Superior temporal gyrus (tissue), 1 donor: ENCODE measurements around the gene ERBB3.
"Not testable (repeated sequence)": the region's sequence is repeated elsewhere in the genome, so short reads cannot be mapped to it uniquely, and the experiment has no call there.

Experiments used
- DNase-seq: peaks from one replicate; pipeline ENCODE4 v3.0.0-alpha.2; 2016; ENCODE audit errors: extremely low spot score

The ERBB3 gene

GRCh38 chr12:56079723-56080555, at the start of gene ERBB3:
Gene ERBB3, plus strand, starts transcription at chr12:56080165. Its CDS starts 136 bp downstream, at chr12:56080301.
- peak; percentile 79 for DNase-seq

DNA sequence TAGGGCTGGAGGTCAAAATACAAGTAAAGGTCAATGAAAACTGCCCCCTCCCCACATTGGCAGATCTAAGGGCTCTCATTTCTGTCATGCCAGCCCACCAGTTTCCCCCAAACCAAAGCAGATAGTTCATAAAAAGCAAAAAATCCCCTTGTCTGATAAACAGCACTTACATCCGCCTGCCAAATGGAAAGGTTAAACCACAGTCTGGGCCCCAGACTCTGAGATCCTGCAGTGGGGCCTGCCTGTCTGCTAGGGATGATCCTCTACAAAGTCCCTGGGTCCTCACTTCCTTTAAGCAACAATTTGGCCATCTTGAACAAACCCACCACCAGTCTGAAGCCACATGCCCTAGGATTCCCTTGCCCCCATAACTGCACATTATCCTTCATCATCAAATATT, 48.0 kb upstream of the ERBB3 start:
- no peak for DNase-seq

DNA sequence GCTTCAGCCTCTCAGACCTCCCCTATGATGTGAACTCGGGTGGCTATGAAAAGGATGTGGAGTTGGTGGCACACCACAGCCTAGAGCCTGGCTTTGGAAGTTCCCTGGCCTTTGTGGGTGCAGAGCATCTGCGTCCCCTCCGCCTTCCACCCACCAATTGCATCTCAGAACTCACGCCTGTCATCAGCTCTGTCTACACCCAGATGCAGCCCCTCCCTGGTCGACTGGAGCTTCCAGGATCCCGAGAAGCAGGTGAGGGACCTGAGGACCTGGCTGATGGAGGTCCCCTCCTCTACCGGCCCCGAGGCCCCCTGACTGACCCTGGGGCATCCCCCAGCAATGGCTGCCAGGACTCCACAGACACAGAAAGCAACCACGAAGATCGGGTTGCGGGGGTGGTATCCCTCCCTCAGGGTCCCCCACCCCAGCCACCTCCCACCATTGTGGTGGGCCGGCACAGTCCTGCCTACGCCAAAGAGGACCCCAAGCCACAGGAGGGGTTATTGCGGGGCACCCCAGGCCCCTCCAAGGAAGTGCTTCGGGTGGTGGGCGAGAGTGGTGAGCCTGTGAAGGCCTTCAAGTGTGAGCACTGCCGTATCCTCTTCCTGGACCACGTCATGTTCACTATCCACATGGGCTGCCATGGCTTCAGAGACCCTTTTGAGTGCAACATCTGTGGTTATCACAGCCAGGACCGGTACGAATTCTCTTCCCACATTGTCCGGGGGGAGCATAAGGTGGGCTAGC, 45.2 kb upstream of the ERBB3 start:
- no peak for DNase-seq

DNA sequence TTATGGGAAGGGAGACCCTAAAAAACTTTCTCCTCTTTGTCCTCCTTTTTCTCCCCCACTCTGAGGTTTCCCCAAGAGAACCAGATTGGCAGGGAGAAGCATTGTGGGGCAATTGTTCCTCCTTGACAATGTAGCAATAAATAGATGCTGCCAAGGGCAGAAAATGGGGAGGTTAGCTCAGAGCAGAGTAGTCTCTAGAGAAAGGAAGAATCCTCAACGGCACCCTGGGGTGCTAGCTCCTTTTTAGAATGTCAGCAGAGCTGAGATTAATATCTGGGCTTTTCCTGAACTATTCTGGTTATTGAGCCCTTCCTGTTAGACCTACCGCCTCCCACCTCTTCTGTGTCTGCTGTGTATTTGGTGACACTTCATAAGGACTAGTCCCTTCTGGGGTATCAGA, 42.8 kb upstream of the ERBB3 start:
- DNase-seq = no peak

DNA sequence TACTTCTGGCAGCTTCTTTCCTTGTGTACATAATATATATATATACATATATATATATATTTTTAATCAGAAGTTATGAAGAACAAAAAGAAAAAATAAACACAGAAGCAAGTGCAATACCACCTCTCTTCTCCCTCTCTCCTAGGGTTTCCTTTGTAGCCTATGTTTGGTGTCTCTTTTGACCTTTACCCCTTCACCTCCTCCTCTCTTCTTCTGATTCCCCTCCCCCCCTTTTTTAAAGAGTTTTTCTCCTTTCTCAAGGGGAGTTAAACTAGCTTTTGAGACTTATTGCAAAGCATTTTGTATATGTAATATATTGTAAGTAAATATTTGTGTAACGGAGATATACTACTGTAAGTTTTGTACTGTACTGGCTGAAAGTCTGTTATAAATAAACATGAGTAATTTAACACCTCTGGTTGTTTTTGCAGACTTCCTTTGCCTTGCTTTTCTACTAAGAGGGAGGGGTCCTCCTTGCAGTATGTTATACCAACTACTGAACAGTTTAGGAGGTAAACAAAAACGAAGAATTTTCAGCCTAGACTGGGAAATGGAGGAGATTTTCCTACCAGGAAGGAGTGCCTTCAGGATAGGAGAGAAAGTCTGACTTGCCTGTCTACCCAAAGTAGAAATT, 41.8 kb upstream of the ERBB3 start:
- no peak for DNase-seq

DNA sequence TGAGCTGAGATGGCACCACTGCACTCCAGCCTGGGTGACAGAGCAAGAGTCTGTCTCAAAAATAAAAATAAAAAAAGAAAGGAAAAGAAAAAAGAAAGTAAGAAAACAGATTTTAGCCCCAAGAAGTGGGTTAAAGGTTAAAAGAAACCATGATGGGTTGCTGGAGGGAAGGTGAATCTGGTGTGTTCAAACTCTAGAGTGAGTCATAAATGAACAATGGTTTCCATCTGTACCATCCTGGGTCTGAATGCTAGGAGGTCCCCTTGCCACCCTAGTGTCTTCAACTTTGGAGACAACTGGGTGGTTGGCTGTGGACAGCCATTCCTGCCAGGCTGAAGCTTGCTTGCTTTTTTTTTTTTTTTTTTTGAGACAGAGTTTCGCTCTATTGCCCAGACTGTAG, 39.8 kb upstream of the ERBB3 start:
- DNase-seq = no peak

- DNase-seq = no peak
Measured at GRCh38 chr12:56040963-56041551, 38.9 kb upstream of the ERBB3 start.

DNA sequence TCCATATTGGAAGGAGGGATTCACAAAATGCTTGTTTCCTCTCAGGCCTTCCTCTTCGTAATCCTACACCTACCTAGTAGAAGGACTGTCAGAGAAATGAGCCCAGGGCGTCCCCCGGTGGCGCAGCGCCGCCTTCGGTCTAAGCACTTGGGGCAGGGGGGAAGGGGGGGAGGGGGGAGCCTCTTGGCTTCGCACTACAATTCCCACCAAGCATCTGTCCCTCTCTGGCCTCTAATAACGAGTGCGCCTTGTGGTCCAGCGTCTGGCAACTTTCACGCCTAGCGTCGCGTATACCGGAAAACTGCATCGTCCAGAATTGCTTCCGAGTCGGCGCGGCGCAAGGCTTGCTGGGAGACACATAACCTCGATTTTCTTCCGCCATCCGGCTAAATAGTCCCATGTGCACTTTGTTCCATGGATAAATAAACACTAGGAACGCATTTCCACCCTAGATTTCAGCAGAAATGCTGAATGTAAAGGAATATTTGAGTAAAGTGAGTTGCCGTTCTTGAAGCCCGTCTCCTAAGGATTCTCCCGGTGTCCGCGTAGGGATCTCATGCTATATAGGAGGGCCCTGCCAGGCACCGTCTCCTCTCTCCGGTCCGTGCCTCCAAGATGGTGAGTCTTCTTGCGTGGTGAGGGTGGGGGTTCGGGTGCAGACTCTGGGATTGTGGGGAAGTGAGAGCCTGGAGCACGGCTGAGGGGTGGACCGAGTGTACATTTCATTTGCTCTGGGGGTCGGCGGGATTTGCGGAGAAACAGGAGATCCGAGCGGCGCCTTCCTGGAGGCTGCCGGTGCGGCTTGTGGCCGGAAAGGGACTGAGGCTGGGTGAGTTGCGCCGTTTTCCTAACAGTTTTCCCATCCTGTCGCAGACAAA, 38.2 kb upstream of the ERBB3 start, which contains the start of gene RPS26:
TSS of gene RPS26 (plus strand) at position 367 of the 878 bp plus-strand sequence. CDS start at position 616, 249 bp downstream.
- peak; percentile 98 for DNase-seq

DNA sequence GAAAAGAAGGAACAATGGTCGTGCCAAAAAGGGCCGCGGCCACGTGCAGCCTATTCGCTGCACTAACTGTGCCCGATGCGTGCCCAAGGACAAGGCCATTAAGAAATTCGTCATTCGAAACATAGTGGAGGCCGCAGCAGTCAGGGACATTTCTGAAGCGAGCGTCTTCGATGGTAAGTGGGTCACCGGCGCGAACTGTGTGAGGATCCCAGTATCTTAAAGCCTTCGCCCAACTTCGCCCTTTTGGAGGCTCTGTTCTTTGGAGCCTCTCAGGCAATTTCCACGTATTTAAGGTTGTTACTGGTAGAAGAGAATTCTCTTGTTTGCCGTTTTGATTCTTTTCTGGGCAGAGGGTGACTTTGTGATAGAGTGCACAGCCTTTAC, 37.5 kb upstream of the ERBB3 start:
- DNase-seq = not testable (repeated sequence)

- no peak for DNase-seq
Measured at GRCh38 chr12:56042843-56043242, 37.1 kb upstream of the ERBB3 start.

DNA sequence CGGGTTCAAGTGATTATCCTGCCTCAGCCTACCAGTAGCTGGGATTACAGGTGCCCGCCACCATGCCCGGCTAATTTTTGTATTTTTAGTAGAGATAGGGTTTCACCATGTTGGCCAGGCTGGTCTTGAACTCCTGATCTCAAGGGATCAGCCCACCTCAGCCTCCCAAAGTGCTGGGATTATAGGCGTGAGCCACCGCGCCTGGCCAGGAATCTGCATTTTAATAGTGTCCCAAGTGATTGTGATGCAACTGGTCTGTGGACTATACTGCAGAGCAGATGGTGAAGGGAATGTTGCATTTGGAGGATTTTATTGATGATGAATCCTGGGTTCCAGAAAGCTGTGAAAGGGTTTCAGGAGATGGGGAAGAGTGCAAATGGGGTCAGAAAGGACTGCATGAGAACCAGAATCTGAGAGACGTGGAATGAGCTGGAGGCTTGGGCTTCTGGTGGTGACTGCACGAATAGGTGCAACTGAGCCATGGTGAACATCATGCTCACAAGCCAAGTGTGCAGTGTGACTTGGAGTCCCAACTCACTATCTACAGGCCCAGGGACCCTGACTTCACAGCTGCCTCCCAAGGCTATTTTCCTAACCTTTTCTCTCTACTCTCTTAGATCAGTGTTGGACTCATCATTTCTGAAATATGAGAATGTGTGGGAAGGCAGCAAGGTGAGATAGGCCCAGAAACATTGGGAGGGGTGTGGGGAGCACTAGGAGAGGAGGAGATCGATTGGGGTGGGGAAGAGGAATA, 33.8 kb upstream of the ERBB3 start:
- DNase-seq = no peak

DNA sequence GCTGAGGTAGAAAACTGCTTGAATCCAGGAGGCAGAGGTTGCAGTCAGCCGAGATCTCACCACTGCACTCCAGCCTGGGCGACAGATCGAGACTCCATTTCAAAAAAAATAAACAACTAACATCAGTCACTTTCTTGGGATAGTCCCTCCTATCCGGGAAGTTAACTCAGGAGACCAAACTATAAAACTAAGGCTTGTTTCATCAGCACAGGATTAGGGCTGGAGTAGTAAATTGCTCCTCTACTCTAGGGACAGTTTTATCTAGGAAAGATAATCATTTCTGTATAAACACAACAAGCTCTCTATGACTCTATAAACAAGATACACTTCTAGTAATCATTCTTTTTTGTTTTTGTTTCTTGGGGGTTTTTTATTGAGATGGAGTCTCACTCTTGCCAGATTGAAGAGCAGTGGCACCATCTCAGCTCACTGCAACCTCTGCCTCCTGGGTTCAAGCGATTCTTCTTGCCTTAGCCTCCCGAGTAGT, 26.5 kb upstream of the ERBB3 start:
- DNase-seq = no peak

- DNase-seq = not testable (repeated sequence)
Measured at GRCh38 chr12:56059964-56060363, 20.0 kb upstream of the ERBB3 start.

GRCh38 chr12:56061982-56062381, 18.0 kb upstream of the ERBB3 start:
- no peak for DNase-seq

- DNase-seq = no peak
Measured at GRCh38 chr12:56062996-56063395, 17.0 kb upstream of the ERBB3 start.

GRCh38 chr12:56071648-56072047, 8.3 kb upstream of the ERBB3 start:
- no peak for DNase-seq

GRCh38 chr12:56074396-56074795, 5.6 kb upstream of the ERBB3 start:
- DNase-seq = no peak

DNA sequence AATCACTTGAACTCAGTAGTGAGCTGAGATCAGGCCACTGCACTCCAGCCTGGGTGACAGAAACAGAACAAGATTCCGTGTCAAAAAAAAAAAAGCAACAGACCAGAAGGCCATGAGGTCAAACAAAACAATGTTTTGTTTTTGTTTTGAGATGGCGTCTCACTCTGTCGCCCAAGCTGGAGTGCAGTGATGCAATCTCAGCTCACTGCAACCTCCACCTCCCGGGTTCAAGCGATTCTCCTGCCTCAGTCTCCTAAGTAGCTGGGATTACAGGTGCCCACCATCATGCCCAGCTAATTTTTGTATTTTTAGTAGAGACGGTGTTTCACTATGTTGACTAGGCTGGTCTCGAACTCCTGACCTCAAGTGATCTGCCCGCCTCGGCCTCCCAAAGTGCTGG, 2.0 kb upstream of the ERBB3 start:
- DNase-seq = not testable (repeated sequence)

DNA sequence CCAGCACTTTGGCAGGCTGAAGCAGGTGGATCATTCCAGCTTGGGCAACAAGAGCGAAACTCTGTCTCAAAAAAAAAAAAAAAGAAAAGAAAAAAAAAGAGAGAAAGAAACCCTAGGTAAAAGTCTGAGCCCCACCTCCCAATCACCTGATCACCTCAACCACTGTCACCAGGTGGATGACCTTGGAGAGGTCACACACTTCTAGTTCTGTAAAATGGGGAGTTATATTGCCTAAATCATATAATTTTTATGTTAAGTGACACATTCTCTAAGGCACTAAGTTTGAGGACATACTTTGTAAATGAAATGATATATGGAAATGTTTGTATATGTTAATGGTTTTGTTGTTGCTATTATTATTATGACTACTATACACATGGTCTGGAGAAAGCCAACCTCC, 1.5 kb upstream of the ERBB3 start:
- DNase-seq = no peak
